Measurements from ENCODE around the gene ARL15.
A peak's percentile ranks its signal among the peaks of the same experiment; 100 is the strongest.

The ARL15 gene

GRCh38 chr5:54000011-54000410, 310.4 kb downstream of the ARL15 start:
- H3K27me3 Mint-ChIP-seq (ENCODE audit: low read depth, poor library complexity), result no peaks in the 10 kb centered on the region
- TF ChIP-seq CTCF (IDR thresholded peaks at IDR 0.05), result no peak
- no peak overlapping the region for H3K27ac Mint-ChIP-seq
- H3K4me1 Mint-ChIP-seq, result peaks cover 41% of the 10 kb centered on the region
- H3K36me3 Mint-ChIP-seq (ENCODE audit: low read depth), result peaks cover 11% of the 10 kb centered on the region
- no peaks in the 10 kb centered on the region for H3K9me3 Mint-ChIP-seq
- H3K4me3 Mint-ChIP-seq, result no peak overlapping the region
- no peak for DNase-seq

- DNase-seq, result no peak
- Mint-ChIP-seq H3K4me3 (no peak overlapping the region), H3K36me3 (ENCODE audit: low read depth) (peaks cover 11% of the 10 kb centered on the region), H3K27me3 (ENCODE audit: low read depth, poor library complexity) (no peaks in the 10 kb centered on the region), H3K27ac (peak overlapping the region; percentile 29), H3K9me3 (no peaks in the 10 kb centered on the region), H3K4me1 (peaks cover 41% of the 10 kb centered on the region)
- TF ChIP-seq CTCF (IDR thresholded peaks at IDR 0.05), result no peak
These were observed 312.4 kb downstream of the ARL15 start for GRCh38 chr5:53997736-53998627.

GRCh38 chr5:53996008-53996407, 314.4 kb downstream of the ARL15 start:
- TF ChIP-seq CTCF (IDR thresholded peaks at IDR 0.05), result no peak
- H3K36me3 Mint-ChIP-seq (ENCODE audit: low read depth), result peaks cover 5% of the 10 kb centered on the region
- peak overlapping the region; percentile 58 for H3K27ac Mint-ChIP-seq
- H3K4me1 Mint-ChIP-seq, result peaks cover 37% of the 10 kb centered on the region
- H3K4me3 Mint-ChIP-seq, result no peak overlapping the region
- no peaks in the 10 kb centered on the region for H3K9me3 Mint-ChIP-seq
- no peak for DNase-seq
- no peaks in the 10 kb centered on the region for H3K27me3 Mint-ChIP-seq (ENCODE audit: low read depth, poor library complexity)

- TF ChIP-seq CTCF (IDR thresholded peaks at IDR 0.05), result no peak
- Mint-ChIP-seq H3K27ac (no peak overlapping the region), H3K4me3 (no peak overlapping the region), H3K9me3 (no peaks in the 10 kb centered on the region), H3K27me3 (ENCODE audit: low read depth, poor library complexity) (no peaks in the 10 kb centered on the region), H3K36me3 (ENCODE audit: low read depth) (peaks cover 5% of the 10 kb centered on the region), H3K4me1 (peaks cover 27% of the 10 kb centered on the region)
- no peak for DNase-seq
These were observed 316.2 kb downstream of the ARL15 start for GRCh38 chr5:53994148-53994547.

- DNase-seq, result no peak
- no peaks in the 10 kb centered on the region for H3K9me3 Mint-ChIP-seq
- H3K4me1 Mint-ChIP-seq, result peaks cover 10% of the 10 kb centered on the region
- H3K36me3 Mint-ChIP-seq (ENCODE audit: low read depth), result peaks cover under 1% of the 10 kb centered on the region
- no peak for TF ChIP-seq CTCF (IDR thresholded peaks at IDR 0.05)
- H3K4me3 Mint-ChIP-seq, result no peak overlapping the region
- H3K27ac Mint-ChIP-seq, result no peak overlapping the region
- no peaks in the 10 kb centered on the region for H3K27me3 Mint-ChIP-seq (ENCODE audit: low read depth, poor library complexity)
These were observed 318.4 kb downstream of the ARL15 start for GRCh38 chr5:53991942-53992341.

GRCh38 chr5:53987101-53987500, 323.3 kb downstream of the ARL15 start:
- H3K27ac Mint-ChIP-seq, result no peak overlapping the region
- H3K4me1 Mint-ChIP-seq, result no peaks in the 10 kb centered on the region
- H3K4me3 Mint-ChIP-seq, result no peak overlapping the region
- no peak for DNase-seq
- peaks cover 18% of the 10 kb centered on the region for H3K36me3 Mint-ChIP-seq (ENCODE audit: low read depth)
- peaks cover 2% of the 10 kb centered on the region for H3K27me3 Mint-ChIP-seq (ENCODE audit: low read depth, poor library complexity)
- H3K9me3 Mint-ChIP-seq, result no peaks in the 10 kb centered on the region
- no peak for TF ChIP-seq CTCF (IDR thresholded peaks at IDR 0.05)

All from nephron progenitor cell (in vitro differentiated cells).